NCI-H1417 (cell line): ENCODE measurements around the gene FGGY.
"Not testable (repeated sequence)": the region's sequence is repeated elsewhere in the genome, so short reads cannot be mapped to it uniquely, and the experiment has no call there.

Source experiments
- DNase-seq, 3 experiments: peaks; one replicate each; lab custom pipeline; 2025; lab: John Stamatoyannopoulos, UW

The FGGY gene

DNA sequence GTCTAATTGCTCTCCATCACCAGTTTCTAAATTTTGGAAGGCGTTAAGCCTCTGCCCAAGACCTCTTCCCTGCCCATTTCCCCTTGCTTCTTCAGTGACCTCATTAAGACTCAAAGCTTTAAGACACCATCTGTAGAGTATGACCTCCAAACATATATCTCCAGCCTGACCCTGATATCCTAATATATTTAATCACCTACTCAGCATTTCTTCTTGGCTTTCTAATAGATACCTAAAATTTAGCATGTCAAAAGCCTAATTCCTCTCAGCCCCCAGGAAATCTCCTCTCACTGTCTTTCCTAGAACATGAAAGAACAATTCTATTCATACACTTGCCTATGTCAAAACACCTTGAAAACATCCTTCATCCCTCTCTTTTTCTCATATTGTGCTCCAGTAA, 282.3 kb downstream of the FGGY start:
- DNase-seq, result no peak

DNA sequence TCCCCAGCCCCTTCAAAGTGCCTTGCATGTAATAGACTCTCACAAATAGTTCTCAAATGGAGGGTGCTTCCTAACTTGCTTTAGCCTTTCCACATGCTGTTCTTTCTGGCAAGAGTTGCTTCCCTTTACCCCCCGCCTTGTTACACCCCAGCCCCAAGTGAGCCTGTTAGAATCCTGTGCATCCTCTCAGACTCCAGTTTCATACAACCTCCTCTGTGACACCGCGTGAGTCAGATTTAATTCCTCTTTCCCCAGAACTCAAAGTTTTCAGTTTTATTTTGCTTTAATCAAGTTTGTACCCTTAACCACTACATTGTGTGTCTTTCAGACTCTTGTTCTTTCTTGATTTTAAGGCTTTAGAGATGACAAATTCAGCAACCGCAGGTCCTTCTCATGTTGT, 283.4 kb downstream of the FGGY start:
- no peak for DNase-seq

GRCh38 chr1:59592410-59592809, 295.5 kb downstream of the FGGY start:
- not testable (repeated sequence) for DNase-seq

DNA sequence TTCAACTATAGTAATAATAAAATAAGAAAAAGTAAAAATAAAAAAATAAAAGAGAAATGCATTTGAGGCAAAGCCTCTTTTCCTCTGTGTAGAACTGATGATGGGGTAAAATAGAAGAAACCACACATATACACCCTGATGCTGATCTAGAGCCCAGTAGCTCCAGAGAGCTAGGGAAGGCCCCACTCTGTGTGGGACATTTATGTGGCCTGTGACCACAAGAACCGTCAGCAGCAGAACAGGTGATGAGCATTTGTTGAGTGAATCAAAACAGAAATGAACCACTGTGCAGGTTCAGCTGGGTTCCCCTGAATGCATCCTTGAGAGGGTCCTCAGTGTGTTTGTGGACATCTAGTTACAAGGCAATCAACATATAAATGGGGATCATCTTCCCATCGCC, 296.0 kb downstream of the FGGY start:
- DNase-seq, result no peak

GRCh38 chr1:59593798-59594790, 297.2 kb downstream of the FGGY start:
- peak in 1 of 3 experiments; percentile 19 for DNase-seq

DNA sequence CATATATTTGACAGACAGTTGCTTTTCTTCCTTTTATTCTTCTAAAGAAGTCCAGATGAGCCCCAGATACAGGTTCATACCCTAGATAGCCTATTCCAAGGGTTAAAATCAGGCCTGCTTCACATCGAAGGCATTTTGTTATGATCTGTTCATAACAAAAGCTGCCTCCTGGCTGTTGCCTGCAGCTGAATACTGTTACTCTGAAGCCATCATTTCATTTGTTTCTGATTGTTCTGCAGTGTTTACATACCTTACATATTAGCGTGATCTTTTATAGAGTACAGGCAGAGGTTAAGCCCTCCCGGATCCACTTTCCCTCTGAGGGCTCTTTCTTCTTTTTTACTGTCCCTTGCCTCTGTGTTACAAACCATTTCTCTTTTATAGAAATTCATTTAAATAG, 298.9 kb downstream of the FGGY start:
- peak in 1 of 3 experiments; percentile 55 for DNase-seq

DNA sequence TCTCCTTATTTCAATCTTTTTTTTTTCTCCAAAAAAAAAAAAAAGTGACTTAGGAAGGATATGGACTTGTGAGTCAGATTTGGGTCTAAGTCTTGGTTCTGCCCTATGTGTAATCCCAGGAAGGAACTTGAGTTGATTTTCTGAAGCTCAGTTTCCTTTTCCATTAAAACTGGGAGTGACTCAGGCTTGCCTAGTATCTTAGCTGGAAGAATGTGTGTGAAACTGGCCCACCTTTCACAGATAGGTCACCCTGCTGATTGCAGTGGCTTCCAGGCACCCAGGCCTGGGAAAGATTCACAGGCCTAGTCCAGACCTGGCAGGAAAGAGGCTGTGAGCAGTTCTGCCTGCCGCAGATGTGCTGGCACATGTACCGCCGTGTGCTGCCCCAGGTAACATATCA, 299.5 kb downstream of the FGGY start:
- no peak for DNase-seq

- DNase-seq, result no peak
Observed at GRCh38 chr1:59596956-59597355, 300.1 kb downstream of the FGGY start.

GRCh38 chr1:59597420-59598119, 300.7 kb downstream of the FGGY start:
- no peak for DNase-seq

DNA sequence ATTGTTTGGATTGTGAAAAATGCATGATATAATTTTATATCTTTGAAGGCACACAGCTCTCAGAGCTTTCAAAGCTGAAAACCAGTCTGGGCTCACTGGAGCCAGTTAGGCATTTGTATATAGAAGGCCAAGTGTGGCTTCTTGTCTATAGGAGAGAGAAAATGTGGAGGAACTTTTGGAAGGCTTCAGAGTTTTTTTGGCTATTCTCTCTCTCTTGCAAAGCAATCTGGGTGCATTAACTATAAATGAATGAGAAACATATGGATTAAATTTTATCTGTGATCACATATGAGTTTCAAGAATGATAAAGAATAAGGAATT, 301.2 kb downstream of the FGGY start:
- DNase-seq, result no peak

DNA sequence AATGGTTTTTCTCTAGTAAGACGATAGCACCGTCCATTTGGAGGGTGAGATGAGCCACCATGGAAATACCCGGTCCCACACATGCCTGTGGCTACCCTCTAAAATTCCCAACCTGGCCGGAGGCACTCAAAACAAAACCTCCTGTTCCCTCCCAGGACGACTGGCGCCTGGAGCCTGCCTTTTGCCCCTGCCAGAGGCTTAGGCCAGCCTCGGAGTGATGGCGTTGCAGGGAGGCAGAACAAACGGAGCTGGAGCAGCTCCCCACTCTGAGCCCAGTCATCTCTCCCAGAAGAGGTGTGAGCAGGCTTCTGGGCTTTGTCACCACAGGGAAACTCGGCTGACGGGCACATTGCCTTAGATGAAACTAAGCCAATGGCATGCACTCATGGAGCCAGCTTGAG, 304.1 kb downstream of the FGGY start:
- DNase-seq, result no peak

DNA sequence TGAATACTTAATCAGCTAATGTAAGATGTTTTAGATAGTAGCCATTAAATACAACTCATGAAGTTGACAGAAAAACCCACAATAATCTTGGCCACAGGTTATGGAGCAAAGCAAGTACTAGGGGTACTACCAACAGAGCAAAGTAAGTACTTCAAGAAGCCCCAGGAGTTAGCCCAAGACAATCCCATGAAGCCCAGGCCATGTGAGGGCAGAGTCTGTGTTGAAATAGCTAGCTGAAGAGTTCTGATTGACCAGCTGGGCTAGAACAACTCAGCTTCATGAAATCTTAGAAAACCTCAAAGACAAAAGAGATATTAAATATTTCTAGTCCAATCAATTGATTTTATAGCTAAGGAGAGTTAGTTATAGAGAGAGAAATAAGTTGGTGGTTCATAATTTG, 304.9 kb downstream of the FGGY start:
- no peak for DNase-seq

DNA sequence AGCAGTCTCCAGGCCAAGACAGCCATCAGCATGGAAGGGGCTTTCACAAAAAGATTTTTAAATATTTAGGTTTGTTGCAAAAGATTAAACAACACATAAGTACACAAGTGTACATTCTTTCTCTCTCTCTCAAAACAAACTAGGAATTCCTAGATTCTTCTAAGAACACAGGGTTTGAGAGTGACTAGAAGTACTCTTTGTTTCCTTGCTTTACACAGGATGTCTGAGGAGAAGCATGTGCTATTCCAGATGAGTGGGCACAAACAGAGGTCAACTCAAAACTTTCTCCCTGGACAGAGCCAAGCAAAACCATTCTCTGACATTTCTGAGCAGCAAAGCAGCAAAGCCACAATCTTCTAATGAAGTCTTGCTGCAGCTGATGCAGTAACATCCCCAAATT, 307.3 kb downstream of the FGGY start:
- no peak for DNase-seq

DNA sequence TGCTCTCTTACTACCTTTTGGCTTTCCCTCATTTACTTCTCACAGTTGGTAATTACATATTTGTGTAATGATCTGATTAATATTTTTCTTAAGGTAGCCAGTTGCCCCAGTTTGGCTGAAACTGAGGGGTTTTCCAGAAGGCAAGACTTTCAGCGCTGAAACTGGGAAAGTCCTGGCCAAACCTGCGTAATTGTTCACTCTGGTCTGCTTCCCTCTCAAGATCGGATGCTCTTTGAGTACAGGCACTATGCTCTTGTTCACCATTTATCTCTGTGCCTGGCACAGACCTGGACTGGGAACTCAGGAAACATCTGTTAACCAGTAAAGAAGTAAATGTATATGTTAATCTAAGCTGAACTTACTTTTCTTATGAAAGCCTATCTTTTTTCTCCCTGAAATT, 308.3 kb downstream of the FGGY start:
- no peak for DNase-seq

GRCh38 chr1:59605761-59606160, 308.9 kb downstream of the FGGY start:
- no peak for DNase-seq

GRCh38 chr1:59609245-59609644, 312.4 kb downstream of the FGGY start:
- no peak for DNase-seq

DNA sequence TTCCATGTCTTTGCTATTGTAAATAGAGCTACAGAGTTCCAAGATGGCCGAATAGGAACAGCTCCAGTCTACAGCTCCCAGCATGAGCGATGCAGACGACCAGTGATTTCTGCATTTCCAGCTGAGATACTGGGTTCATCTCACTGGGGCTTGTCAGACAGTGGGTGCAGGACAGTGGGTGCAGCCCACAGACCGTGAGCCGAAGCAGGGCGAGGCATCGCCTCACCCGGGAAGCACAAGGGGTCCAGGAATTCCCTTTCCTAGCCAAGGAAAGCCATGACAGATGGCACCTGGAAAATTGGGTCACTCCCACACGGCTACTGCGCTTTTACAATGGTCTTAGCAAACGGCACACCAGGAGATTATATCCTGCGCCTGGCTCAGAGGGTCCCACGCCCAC, 313.6 kb downstream of the FGGY start:
- DNase-seq, result not testable (repeated sequence)

- no peak for DNase-seq
Observed at GRCh38 chr1:59617434-59617833, 320.5 kb downstream of the FGGY start.

- DNase-seq, result no peak
Observed at GRCh38 chr1:59619557-59619956, 322.7 kb downstream of the FGGY start.

- no peak for DNase-seq
Observed at GRCh38 chr1:59625384-59625783, 328.5 kb downstream of the FGGY start.

- no peak for DNase-seq
Observed at GRCh38 chr1:59631561-59632255, 334.8 kb downstream of the FGGY start.

- DNase-seq, result peak in 1 of 3 experiments; percentile 61
Observed at GRCh38 chr1:59635097-59635496, 338.2 kb downstream of the FGGY start.

DNA sequence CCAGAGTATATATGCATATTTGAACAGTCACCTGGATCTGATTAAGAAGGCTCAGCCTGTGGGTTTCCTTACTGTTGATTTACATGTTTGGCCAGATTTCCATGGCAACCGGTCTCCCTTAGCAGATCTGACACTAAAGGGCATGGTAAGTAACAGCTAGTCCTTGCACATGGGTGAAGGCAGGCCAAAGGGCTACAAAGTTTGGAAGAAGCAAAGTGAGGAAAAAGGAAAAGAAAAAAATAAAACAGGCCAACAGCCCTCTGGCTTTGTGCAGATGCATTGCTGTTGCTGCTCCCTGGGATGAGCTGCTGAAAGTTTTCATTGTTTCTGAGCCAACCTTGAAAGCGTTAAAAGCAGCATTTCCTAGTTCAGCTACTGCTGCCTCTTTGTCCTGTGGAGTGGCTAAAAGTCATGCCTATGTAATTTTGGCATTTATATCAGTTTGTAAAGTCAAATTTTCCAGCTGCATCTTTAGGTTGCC, 341.4 kb downstream of the FGGY start:
- peak in 1 of 3 experiments; percentile 7 for DNase-seq
